WTC11 (cell line): ENCODE measurements around the gene TOR4A.

Experiments
- ESRRA ChIP-seq: sonication (generic); formaldehyde crosslinking; IDR thresholded peaks from 2 replicates; pipeline ENCODE4 v1.8.1; 2022; ENCODE audit warnings: mild to moderate bottlenecking, missing genetic modification reagents, borderline replicate concordance
- GRHL2 ChIP-seq: fragments of 250-450 bp; sonication (Bioruptor Pico); IDR thresholded peaks from 2 replicates; pipeline ENCODE4 v1.8.0; 2022; ENCODE audit warnings: mild to moderate bottlenecking, moderate library complexity; ENCODE audit not compliant: insufficient replicate concordance, severe bottlenecking
- HMGA2 ChIP-seq: fragments of 250-450 bp; sonication (Bioruptor Pico); IDR thresholded peaks from 2 replicates; pipeline ENCODE4 v1.4.0; 2021; ENCODE audit warnings: mild to moderate bottlenecking, moderate library complexity
- JUN ChIP-seq: sonication (generic); formaldehyde crosslinking; IDR thresholded peaks from 2 replicates; pipeline ENCODE4 v1.8.0; 2023; ENCODE audit warnings: mild to moderate bottlenecking, missing genetic modification reagents
- ZNF423 ChIP-seq: fragments of 250-450 bp; sonication (Bioruptor Pico); IDR thresholded peaks from 2 replicates; pipeline ENCODE4 v2.1.2; 2022; ENCODE audit warnings: mild to moderate bottlenecking, moderate library complexity
- ZSCAN18 ChIP-seq: fragments of 250-450 bp; sonication (Bioruptor Pico); IDR thresholded peaks from 2 replicates; pipeline ENCODE4 v2.1.2; 2022; ENCODE audit warnings: mild to moderate bottlenecking, moderate library complexity
- TF ChIP-seq, protein P1 (sequence below): sonication (generic); formaldehyde crosslinking; conservative IDR thresholded peaks from 2 replicates; pipeline ENCODE4 v1.8.1; 2023; ENCODE audit warnings: mild to moderate bottlenecking, low read depth, missing genetic modification reagents, moderate library complexity
- TF ChIP-seq, protein P2 (sequence below): sonication (generic); formaldehyde crosslinking; IDR thresholded peaks from 2 replicates; pipeline ENCODE4 v1.8.1; 2022; ENCODE audit warnings: mild to moderate bottlenecking, moderate library complexity, missing genetic modification reagents
- TF ChIP-seq, protein P3 (sequence below): fragments of 200-600 bp; IDR thresholded peaks from 2 replicates; pipeline ENCODE4 v1.8.0; 2022; ENCODE audit warnings: antibody characterized with exemption
- TF ChIP-seq, protein P4 (sequence below): sonication (generic); formaldehyde crosslinking; conservative IDR thresholded peaks from 2 replicates; pipeline ENCODE4 v1.8.1; 2022; ENCODE audit warnings: mild to moderate bottlenecking, missing genetic modification reagents

- TF ChIP-seq HMGA2 (no peak), ZNF423 (CRISPR knock-in tag) (no peak), GRHL2 (CRISPR knock-in tag) (no peak), ESRRA (CRISPR knock-in tag) (no peak), ZSCAN18 (CRISPR knock-in tag) (no peak), JUN (no peak)
- TF ChIP-seq, protein P1, sequence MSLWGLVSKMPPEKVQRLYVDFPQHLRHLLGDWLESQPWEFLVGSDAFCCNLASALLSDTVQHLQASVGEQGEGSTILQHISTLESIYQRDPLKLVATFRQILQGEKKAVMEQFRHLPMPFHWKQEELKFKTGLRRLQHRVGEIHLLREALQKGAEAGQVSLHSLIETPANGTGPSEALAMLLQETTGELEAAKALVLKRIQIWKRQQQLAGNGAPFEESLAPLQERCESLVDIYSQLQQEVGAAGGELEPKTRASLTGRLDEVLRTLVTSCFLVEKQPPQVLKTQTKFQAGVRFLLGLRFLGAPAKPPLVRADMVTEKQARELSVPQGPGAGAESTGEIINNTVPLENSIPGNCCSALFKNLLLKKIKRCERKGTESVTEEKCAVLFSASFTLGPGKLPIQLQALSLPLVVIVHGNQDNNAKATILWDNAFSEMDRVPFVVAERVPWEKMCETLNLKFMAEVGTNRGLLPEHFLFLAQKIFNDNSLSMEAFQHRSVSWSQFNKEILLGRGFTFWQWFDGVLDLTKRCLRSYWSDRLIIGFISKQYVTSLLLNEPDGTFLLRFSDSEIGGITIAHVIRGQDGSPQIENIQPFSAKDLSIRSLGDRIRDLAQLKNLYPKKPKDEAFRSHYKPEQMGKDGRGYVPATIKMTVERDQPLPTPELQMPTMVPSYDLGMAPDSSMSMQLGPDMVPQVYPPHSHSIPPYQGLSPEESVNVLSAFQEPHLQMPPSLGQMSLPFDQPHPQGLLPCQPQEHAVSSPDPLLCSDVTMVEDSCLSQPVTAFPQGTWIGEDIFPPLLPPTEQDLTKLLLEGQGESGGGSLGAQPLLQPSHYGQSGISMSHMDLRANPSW (CRISPR knock-in tag): no peak
- TF ChIP-seq, protein P2, sequence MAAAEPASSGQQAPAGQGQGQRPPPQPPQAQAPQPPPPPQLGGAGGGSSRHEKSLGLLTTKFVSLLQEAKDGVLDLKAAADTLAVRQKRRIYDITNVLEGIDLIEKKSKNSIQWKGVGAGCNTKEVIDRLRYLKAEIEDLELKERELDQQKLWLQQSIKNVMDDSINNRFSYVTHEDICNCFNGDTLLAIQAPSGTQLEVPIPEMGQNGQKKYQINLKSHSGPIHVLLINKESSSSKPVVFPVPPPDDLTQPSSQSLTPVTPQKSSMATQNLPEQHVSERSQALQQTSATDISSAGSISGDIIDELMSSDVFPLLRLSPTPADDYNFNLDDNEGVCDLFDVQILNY (CRISPR knock-in tag): no peak
- TF ChIP-seq, protein P3, sequence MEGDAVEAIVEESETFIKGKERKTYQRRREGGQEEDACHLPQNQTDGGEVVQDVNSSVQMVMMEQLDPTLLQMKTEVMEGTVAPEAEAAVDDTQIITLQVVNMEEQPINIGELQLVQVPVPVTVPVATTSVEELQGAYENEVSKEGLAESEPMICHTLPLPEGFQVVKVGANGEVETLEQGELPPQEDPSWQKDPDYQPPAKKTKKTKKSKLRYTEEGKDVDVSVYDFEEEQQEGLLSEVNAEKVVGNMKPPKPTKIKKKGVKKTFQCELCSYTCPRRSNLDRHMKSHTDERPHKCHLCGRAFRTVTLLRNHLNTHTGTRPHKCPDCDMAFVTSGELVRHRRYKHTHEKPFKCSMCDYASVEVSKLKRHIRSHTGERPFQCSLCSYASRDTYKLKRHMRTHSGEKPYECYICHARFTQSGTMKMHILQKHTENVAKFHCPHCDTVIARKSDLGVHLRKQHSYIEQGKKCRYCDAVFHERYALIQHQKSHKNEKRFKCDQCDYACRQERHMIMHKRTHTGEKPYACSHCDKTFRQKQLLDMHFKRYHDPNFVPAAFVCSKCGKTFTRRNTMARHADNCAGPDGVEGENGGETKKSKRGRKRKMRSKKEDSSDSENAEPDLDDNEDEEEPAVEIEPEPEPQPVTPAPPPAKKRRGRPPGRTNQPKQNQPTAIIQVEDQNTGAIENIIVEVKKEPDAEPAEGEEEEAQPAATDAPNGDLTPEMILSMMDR: no peak
- TF ChIP-seq, protein P4, sequence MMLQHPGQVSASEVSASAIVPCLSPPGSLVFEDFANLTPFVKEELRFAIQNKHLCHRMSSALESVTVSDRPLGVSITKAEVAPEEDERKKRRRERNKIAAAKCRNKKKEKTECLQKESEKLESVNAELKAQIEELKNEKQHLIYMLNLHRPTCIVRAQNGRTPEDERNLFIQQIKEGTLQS (CRISPR knock-in tag): no peak
Measured at GRCh38 chr9:137265496-137266161, 11.9 kb upstream of the TOR4A start.
